RWPE1 (cell line): ENCODE measurements around the gene GALNT9.
"Not testable (repeated sequence)": the region's sequence is repeated elsewhere in the genome, so short reads cannot be mapped to it uniquely, and the experiment has no call there.

Experiments
- CTCF ChIA-PET: fragments of 350-600 bp; sonication (Branson Sonifier 250); formaldehyde crosslinking; extraction: SDS; loops from one replicate; lab custom pipeline; 2021; lab: Yijun Ruan, JAX
- POLR2A ChIA-PET: fragments of 400-600 bp; formaldehyde crosslinking; extraction: SDS; loops from one replicate; lab custom pipeline; 2020; ENCODE audit warnings: antibody characterized with exemption; ENCODE audit not compliant: low non-redundant PET; lab: Yijun Ruan, JAX
- DNase-seq: peaks from one replicate; pipeline ENCODE4 v3.0.0; 2012; ENCODE audit warnings: low spot score
- H3K27ac ChIP-seq: fragments of 450-650 bp; 2 replicates; pipeline ENCODE4 v1.5.1; 2017
- TF ChIP-seq, protein P1 (sequence below): fragments of 450-650 bp; conservative IDR thresholded peaks from 2 replicates; pipeline ENCODE4 v1.5.1; 2017; ENCODE audit warnings: low read depth, mild to moderate bottlenecking

Gene GALNT9

DNA sequence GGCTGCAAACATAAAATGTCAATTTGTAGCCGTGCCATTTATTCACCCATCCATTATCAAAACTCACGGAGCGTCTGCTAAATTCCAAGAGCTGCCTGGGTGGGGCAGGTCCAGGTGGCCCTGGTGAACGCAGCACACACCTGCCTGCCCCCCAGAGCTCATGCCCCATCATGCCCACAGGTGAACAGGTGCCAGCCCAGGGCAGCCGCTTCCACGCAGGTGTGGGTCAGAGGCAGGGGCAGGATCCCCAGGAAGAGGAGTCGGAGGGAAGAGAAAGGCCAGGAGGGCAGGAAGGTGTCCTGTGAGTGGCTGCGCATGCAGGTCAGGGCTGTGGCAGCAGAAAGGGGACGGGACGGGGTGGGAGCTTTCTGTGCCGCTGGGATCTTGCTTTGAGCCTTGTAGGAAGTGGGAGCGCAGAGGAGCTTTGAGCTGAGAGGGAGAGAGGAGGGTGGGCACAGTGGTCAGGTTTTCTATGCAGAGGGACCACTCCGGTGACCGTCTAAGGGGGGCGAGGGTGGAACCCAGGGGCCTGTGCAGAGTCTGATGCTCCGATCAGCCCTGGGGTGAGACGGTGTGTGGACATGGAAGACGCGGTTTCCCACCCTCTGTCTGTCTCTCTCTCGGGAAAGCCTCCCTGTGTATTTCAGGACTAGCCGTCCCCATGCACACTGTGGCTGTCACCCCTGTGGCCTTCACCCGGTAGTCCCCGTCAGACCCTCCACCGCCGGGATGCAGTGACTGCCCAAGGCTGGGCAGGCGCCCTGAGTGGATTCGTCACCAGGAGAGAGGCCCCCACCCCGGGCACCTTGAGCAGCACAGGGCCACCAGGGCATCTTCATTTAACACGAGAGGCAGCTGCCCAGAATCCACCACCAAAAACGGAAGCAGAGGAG, 26.7 kb downstream of the GALNT9 start:
- ChIA-PET CTCF (interaction anchor here (0.7 kb wide), 1 partner anchor 33 kb away, joined by 4 read pairs; no protein-coding TSS in a partner anchor), POLR2A (no interaction called here)
- DNase-seq, result no peak
- peak overlapping the region; percentile 72 for H3K27ac ChIP-seq
- TF ChIP-seq, protein P1, sequence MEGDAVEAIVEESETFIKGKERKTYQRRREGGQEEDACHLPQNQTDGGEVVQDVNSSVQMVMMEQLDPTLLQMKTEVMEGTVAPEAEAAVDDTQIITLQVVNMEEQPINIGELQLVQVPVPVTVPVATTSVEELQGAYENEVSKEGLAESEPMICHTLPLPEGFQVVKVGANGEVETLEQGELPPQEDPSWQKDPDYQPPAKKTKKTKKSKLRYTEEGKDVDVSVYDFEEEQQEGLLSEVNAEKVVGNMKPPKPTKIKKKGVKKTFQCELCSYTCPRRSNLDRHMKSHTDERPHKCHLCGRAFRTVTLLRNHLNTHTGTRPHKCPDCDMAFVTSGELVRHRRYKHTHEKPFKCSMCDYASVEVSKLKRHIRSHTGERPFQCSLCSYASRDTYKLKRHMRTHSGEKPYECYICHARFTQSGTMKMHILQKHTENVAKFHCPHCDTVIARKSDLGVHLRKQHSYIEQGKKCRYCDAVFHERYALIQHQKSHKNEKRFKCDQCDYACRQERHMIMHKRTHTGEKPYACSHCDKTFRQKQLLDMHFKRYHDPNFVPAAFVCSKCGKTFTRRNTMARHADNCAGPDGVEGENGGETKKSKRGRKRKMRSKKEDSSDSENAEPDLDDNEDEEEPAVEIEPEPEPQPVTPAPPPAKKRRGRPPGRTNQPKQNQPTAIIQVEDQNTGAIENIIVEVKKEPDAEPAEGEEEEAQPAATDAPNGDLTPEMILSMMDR, result no peak

DNA sequence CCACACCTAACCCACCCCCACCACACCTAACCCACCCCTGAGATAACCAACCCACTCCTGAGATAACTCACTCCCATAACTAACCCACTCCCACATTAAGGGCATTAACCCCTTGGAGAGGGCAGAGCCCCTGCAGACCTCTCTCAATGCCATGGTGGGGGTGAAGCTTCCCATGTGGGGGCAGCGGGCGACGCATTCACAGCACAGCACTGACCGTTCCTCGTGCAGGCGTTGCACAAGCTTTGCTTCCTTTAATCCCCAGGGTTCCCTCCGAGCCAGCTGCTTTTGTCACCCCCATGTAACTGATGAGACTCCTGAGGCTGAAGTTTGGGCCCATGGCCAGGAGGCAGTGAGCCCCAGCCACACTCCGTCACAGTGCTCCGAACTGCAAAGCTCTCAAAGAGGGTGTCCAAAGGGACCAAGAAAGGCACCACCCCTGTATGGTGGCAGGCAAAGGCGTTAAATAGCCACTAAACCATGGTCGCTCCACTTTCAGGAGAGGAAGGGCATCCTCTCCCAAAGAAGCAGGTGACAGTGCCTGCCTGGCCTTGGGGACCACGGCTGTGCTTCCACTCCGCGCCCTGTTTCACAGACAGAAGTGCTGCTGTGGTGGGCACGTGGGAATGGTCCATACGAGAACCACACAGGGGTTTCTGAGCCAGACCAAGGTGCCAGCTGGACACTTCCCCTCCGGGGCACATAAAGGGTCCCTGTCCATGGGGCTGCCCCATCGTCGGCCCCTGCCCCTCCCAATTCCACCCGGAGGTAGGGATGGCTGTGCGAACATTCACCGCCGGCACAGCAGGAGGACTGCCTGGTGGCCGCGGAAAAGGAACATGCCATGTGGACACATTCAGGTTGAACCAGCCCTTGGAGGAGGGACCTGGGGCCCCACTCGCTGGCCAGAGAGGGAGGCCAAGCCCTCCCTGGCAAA, 28.3 kb downstream of the GALNT9 start:
- POLR2A ChIA-PET, result no interaction called here
- TF ChIP-seq, protein P1, result no peak
- CTCF ChIA-PET, result no interaction called here
- H3K27ac ChIP-seq, result no peak overlapping the region
- DNase-seq, result no peak

DNA sequence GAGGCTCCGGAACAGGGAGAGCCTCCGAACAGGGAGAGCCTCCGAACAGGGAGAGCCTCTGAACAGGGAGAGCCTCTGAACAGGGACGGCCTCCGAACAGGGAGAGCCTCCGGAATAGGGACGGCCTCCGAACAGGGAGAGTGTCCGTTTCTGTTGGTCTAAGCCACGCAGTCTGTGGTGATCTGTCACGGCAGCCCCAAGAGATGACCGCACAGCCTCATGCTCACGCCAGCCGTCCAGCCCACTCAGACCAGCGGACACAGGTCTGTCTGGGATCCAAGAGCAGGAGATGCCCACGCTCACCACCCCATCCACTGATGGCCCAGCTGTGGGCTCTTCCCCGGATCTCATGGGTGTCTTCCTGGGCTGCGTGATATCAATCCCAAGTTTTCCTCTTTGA, 33.3 kb downstream of the GALNT9 start:
- ChIA-PET POLR2A (no interaction called here), CTCF (no interaction called here)
- TF ChIP-seq, protein P1, result no peak
- DNase-seq, result no peak
- H3K27ac ChIP-seq, result no peak overlapping the region

DNA sequence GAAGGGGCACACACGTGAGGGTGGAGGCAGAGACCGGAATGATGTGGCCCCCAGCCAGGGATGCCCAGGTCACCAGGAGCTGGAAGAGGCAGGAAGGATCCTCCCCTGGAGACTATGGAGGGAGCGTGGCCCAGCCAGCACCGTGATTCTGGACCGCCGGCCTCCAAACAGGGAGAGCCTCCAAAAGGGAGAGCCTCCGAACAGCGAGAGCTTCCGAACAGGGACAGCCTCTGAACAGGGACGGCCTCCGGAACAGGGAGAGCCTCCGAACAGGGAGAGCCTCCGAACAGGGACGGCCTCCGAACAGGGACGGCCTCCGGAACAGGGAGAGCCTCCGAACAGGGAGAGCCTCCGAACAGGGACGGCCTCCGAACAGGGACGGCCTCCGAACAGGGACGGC, 33.8 kb downstream of the GALNT9 start:
- CTCF ChIA-PET, DNase-seq, H3K27ac ChIP-seq, POLR2A ChIA-PET: not testable (repeated sequence)

DNA sequence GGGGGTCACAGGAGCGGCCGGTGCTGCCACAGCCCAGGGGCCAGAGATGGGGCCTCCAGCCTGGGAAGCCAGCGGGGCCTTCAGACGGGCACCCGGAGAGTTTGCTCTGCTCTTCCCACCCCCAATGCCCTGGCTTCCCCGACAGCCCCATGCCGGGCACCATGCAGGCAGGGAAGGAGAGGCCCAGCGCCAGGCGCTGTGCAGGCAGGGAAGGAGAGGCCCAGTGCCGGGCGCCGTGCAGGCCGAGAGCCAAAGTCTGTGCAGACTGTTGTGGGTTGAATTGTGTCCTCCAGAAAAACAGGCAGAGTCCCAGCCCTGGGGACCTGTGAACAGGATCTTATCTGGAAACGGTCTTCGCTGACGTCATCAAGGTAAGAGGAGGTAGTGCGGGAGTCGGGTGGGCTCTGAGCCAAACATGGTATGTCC, 34.3 kb downstream of the GALNT9 start:
- POLR2A ChIA-PET, result no interaction called here
- no peak overlapping the region for H3K27ac ChIP-seq
- CTCF ChIA-PET, result no interaction called here
- DNase-seq, result no peak
- TF ChIP-seq, protein P1, result no peak

DNA sequence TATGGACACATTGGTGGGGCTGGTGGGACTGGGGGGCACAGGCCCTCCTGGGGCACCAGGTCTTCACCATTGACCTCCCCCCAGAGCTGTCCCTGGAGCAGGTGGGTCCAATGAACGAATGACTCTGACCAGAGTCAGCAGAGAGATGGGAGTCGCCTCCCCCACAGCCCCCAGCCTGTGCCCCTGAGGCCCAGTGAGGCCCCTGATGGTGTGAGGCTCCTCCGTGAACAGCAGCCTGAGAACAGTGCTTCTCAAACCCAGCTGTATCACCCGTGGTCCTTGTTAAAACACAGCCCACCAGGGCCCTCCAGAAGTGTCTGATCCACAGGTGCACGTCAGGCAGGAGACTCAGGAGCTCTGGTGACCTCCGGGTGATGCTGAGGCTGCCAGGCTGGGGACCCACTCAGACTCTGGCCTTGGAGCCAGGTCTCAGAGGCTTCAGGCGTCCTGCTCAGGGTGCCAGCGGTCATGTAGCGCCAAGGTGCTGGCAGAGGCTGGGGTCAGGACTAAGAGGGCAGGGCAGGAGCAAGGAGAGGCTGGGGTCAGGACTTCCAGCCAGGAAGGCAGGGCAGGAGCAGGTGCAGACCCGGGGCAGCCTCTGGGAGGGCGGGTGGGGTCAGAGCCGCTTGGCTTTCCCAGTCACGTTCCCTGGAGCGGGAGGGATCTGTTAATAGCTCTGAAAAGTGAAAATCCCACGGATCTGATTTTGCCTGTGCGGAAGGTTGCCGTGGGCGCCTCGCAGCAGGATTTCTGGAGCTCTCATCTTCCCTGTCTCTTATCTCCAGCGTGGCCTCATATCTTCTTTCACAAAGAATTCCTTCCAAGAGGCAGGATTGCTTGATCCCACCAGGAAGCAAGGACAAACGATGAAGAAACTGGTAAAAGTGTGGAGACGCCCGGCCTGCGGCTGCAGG, 35.0 kb downstream of the GALNT9 start:
- CTCF ChIA-PET, result no interaction called here
- no peak for DNase-seq
- no peak overlapping the region for H3K27ac ChIP-seq
- POLR2A ChIA-PET, result no interaction called here
- TF ChIP-seq, protein P1, result no peak
